D721Med (cell line): ENCODE results near the gene PKLR.

Source experiments
- DNase-seq: peaks from one replicate; pipeline ENCODE4 v3.0.0; 2011; ENCODE audit warnings: low spot score; ENCODE audit not compliant: insufficient read length
- FAIRE-seq: peaks from 2 replicates; lab custom pipeline; 2011; peaks lifted over from hg19 to GRCh38; lab: Jason Lieb, UNC
- TF ChIP-seq, protein P1 (sequence below): IDR thresholded peaks from 2 replicates; pipeline ENCODE4 v1.5.1; 2012; ENCODE audit warnings: mild to moderate bottlenecking, control low read depth; ENCODE audit not compliant: insufficient read depth; ENCODE audit errors: missing control alignments

The PKLR gene

DNA sequence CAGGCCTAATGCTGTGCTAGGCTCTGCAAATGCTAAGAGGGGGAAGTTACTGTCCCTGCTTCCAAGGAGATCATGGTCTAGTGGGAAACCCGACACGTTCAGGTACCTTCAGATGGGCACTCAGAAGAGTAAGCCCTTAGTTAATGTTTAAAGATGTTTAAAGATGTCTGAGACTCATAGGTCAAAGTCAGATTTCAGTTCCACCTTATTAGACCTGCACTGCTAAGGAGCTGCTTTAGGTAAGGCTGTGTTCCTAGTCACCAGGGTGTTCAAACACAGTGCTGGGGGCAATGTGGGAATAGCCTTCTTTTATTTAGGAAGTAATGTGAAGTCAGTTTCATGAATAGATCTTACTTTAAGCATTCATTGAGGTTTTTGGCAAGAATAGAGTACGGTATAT, 15.7 kb upstream of the PKLR start:
- DNase-seq (no peak), FAIRE-seq (no peak)
- TF ChIP-seq, protein P1, sequence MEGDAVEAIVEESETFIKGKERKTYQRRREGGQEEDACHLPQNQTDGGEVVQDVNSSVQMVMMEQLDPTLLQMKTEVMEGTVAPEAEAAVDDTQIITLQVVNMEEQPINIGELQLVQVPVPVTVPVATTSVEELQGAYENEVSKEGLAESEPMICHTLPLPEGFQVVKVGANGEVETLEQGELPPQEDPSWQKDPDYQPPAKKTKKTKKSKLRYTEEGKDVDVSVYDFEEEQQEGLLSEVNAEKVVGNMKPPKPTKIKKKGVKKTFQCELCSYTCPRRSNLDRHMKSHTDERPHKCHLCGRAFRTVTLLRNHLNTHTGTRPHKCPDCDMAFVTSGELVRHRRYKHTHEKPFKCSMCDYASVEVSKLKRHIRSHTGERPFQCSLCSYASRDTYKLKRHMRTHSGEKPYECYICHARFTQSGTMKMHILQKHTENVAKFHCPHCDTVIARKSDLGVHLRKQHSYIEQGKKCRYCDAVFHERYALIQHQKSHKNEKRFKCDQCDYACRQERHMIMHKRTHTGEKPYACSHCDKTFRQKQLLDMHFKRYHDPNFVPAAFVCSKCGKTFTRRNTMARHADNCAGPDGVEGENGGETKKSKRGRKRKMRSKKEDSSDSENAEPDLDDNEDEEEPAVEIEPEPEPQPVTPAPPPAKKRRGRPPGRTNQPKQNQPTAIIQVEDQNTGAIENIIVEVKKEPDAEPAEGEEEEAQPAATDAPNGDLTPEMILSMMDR: no peak

DNA sequence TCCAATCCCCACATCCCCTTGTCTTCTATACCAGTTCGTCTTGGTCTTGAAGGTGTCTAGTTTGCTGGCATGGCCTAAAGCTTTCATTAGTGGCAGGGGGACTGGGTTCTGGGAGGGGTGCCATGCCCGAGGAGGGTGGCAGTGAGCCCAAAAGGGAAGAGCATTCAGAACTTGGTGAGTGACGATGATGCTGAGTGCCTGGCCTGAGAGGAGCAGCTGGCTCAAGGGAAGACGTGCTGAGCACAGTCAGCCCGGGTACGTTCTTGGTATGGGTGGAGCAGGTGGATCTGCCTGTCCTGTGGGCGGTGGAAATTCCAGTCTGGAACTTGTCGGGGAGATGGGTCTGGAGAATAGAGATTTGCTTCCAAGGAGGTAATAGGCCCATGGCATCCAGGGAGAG, 12.0 kb upstream of the PKLR start:
- FAIRE-seq: no peak
- no peak for DNase-seq
- TF ChIP-seq, protein P1: no peak

DNA sequence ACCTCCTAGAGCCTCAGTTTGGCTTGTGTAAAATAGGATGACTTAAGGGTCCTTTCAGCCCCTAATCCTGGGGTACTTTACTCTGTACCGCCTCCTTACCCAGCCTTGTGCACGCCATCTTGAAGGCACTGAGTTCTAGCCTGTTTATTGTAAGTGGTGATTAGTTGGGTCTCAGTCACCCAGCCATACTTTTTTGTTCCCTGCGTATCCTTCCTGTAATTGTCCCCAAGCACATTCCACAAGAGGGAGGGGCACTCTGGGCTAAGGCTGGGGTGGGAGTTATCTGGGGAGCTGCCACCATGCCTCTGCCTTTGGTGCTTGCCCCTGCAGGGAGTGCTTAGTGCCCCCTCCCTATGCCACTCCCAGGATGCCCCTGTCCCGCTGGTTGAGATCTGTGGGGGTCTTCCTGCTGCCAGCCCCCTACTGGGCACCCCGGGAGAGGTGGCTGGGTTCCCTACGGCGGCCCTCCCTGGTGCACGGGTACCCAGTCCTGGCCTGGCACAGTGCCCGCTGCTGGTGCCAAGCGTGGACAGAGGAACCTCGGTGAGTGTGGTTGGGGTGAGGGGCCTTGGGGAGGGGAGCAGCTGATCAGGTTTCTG, 8.3 kb upstream of the PKLR start:
- TF ChIP-seq, protein P1: no peak
- FAIRE-seq (no peak), DNase-seq (no peak)

DNA sequence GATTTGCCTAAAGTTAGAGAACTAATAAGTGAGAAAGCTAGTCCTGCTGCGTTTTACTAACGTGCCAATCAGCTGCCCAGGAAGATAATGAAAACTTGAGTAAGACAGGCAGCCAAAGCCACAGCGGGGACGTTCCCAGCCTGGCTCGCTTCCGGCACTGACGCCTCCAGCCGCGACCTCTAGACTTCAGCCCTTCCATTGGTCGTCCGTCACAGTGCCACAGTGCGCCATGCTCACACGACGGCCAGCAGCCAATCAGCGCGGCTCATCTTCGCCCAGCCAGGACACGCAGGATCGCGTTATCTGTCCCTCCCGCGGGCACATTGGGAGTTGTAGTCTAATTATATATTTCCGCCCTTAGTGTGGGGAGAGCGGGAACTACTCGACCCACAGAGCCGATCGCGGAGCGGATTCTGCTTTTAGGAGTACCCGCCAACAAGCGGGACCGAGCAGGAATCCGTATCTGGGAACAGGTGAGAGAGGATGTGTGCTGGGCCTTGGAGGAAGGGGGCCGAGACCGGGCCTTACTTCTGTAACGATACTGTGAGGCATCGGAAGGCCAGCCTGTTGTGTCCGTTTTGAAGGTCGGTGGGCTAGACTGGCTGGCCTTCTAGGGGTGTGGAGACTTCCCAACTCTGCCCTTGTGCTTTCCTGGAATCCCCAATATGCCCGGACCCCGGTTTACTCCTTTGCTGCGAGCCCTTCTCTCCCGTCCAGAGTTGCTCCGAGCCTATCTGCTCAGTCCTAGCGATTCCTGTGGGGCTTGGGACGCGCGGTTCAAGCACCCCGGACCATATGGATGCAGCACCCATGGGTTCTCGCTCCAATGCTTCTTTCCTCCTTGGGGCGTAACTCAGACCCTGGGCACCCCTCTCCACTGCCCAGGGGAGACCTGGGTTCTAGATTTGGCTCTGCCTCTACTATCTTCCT, 7.5 kb upstream of the PKLR start, which contains the start of gene FDPS:
Gene FDPS (plus strand): TSS at position 374 of the 930 bp plus-strand sequence. CDS start 924 bp downstream, outside the sequence.
- peak; percentile 91 for FAIRE-seq
- DNase-seq: peak; percentile 96
- TF ChIP-seq, protein P1: no peak

DNA sequence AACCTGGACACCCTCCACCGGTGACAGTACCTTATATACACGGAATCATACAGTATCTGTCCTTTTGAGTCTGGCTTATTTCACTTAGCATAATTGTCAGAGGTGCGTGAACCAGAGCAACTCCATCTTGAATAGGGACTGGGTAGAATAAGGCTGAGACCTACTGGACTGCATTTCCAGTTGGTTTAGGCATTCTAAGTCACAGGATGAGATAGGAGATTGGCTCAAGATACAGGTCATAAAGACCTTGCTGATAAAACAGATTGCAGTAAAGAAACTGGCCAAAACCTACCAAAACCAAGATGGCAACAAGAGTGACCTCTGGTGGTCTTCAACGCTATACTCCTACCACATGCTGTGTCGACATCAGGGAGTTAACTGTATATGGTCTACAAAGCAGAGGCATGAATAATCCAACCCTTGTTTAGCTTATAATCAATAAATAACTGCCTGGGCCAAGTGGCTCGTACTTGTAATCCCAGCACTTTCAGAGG, 6.1 kb upstream of the PKLR start:
- FAIRE-seq (no peak), DNase-seq (no peak)
- TF ChIP-seq, protein P1: peak; percentile 43

DNA sequence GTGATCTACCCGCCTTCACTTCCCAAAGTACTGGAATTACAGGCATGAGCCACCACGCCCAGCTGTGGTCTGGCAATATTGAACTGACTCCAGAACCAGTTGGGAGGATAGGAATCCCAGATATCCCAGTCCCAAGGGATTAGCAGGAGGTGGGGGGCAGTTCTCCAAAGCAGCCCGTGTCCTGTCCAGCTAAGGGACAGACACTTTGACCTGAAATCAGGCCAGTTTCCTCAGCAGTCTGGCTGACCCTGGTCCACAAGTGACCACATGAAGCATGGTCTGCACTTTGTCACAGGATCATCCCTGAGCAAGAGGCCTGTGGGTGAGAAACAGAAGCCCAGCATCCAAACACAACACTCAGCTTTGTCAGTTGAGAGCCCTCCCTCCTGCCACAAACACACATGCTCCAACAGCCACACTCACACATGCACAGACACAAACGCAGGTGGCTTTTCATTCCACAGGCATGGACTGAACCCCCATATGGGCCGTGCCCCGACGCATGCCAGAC, 4.7 kb upstream of the PKLR start:
- no peak for DNase-seq
- TF ChIP-seq, protein P1: no peak
- FAIRE-seq: no peak
